MM.1S (cell line): ENCODE results near the gene CPNE7.

ENCODE experiments used
- DNase-seq: peaks from one replicate; pipeline ENCODE4 v3.0.0-alpha.2; 2015
- H2AFZ ChIP-seq: fragments of 300-600 bp; sonication (generic); 2 replicates; pipeline ENCODE4 v1.6.0; 2016; ENCODE audit warnings: antibody characterized with exemption, low read length
- H3F3A ChIP-seq: fragments of 300-600 bp; sonication (generic); 2 replicates; pipeline ENCODE4 v1.6.1; 2016; ENCODE audit warnings: mild to moderate bottlenecking, antibody characterized with exemption, low read length, moderate library complexity, mixed read lengths; ENCODE audit not compliant: insufficient read depth
- H3K27ac ChIP-seq: fragments of 300-600 bp; sonication (generic); 2 replicates; pipeline ENCODE4 v1.5.1; 2016; ENCODE audit warnings: mild to moderate bottlenecking, low read length
- H3K27me3 ChIP-seq: fragments of 300-600 bp; sonication (generic); replicated peaks from 2 replicates; pipeline ENCODE4 v1.6.0; 2016; ENCODE audit warnings: low read length; ENCODE audit not compliant: insufficient read depth
- H3K36me3 ChIP-seq: fragments of 300-600 bp; sonication (generic); replicated peaks from 2 replicates; pipeline ENCODE4 v1.6.1; 2016; ENCODE audit warnings: mild to moderate bottlenecking, low read length, mixed read lengths; ENCODE audit not compliant: insufficient read depth
- H3K4me1 ChIP-seq: fragments of 300-600 bp; sonication (generic); 2 replicates; pipeline ENCODE4 v1.6.1; 2016; ENCODE audit warnings: low read length, mixed read lengths
- H3K4me2 ChIP-seq: fragments of 300-600 bp; sonication (generic); 2 replicates; pipeline ENCODE4 v1.6.0; 2016; ENCODE audit warnings: low read depth, low read length
- H3K4me3 ChIP-seq: fragments of 300-600 bp; sonication (generic); 2 replicates; pipeline ENCODE4 v1.5.1; 2016; ENCODE audit warnings: low read length, mixed read lengths
- H3K79me2 ChIP-seq: fragments of 300-600 bp; sonication (generic); 2 replicates; pipeline ENCODE4 v1.6.1; 2016; ENCODE audit warnings: mixed run types, low read length, mixed read lengths
- H3K9ac ChIP-seq: fragments of 300-600 bp; sonication (generic); 2 replicates; pipeline ENCODE4 v1.6.1; 2016; ENCODE audit warnings: low read length, mixed read lengths
- H3K9me2 ChIP-seq: fragments of 300-600 bp; sonication (generic); replicated peaks from 2 replicates; pipeline ENCODE4 v1.6.1; 2016; ENCODE audit warnings: mild to moderate bottlenecking, low read length, mixed read lengths; ENCODE audit not compliant: insufficient read depth
- H3K9me3 ChIP-seq: fragments of 300-600 bp; sonication (generic); replicated peaks from 2 replicates; pipeline ENCODE4 v1.6.1; 2016; ENCODE audit warnings: mild to moderate bottlenecking, low read length, mixed read lengths; ENCODE audit not compliant: insufficient read depth
- H4K20me1 ChIP-seq: fragments of 300-600 bp; sonication (generic); 2 replicates; pipeline ENCODE4 v1.6.1; 2016; ENCODE audit warnings: mild to moderate bottlenecking, low read length, moderate library complexity, mixed read lengths; ENCODE audit not compliant: insufficient read depth
- EZH2 ChIP-seq: fragments of 300-600 bp; sonication (generic); optimal IDR thresholded peaks from 2 replicates; pipeline ENCODE3; 2017; ENCODE audit warnings: low read depth, mild to moderate bottlenecking, antibody characterized with exemption, low read length, mixed read lengths
- EZH2phosphoT487 ChIP-seq: fragments of 300-600 bp; sonication (generic); IDR thresholded peaks from 2 replicates; pipeline ENCODE4 v1.6.1; 2018; ENCODE audit warnings: antibody characterized with exemption, low read length
- TF ChIP-seq, protein P1 (sequence below): fragments of 300-600 bp; sonication (generic); IDR thresholded peaks from 2 replicates; pipeline ENCODE4 v1.5.1; 2016; ENCODE audit warnings: antibody characterized with exemption, low read length, mixed read lengths

The CPNE7 gene

DNA sequence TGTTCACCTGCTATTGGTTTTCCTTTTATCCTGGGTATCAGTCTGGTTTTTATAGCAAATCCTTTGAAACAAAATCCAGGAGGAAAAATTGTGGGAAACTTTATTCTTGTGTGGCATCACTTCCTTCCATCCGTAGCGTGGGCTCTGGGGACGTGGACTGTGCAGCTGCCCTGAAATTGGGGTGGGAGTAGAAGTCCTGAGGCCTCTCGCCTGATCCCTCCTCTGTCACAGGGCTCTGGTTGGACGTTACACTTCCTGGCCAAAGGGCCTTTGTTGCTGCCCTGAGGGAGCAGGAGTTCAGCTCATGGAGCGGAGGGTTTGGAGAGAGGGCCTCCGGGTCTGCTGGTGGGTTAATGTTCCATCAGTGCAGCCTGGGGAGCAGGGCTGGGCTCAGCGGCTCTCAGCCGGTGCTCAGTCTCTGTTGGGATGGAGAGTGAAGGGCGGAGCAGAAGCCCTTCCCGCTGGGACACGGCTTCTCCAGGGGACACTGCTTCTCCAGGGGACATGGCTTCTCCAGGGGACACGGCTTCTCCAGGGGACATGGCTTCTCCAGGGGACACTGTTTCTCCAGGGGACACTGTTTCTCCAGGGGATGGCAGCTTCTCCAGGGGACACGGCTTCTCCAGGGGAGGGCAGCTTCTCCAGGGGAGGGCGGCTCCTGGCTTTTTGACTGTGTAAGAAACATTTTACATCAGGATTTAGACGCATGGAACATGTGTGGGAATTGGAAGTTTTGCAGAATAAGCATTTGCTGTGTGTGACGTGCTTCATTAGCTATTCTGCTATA is 30.3 kb upstream of the CPNE7 start:
- H3K79me2 ChIP-seq = no peaks in the 10 kb centered on the region
- H3K9me3 ChIP-seq = no peaks in the 10 kb centered on the region
- no peaks in the 10 kb centered on the region for H3K4me1 ChIP-seq
- no peaks in the 10 kb centered on the region for H3K27me3 ChIP-seq
- no peak overlapping the region for H2AFZ ChIP-seq
- no peak overlapping the region for H3K27ac ChIP-seq
- H3F3A ChIP-seq = no peaks in the 10 kb centered on the region
- no peak overlapping the region for H3K9ac ChIP-seq
- DNase-seq = no peak
- no peak overlapping the region for H3K4me3 ChIP-seq
- no peak overlapping the region for H3K4me2 ChIP-seq
- no peak for TF ChIP-seq EZH2
- TF ChIP-seq, protein P1, sequence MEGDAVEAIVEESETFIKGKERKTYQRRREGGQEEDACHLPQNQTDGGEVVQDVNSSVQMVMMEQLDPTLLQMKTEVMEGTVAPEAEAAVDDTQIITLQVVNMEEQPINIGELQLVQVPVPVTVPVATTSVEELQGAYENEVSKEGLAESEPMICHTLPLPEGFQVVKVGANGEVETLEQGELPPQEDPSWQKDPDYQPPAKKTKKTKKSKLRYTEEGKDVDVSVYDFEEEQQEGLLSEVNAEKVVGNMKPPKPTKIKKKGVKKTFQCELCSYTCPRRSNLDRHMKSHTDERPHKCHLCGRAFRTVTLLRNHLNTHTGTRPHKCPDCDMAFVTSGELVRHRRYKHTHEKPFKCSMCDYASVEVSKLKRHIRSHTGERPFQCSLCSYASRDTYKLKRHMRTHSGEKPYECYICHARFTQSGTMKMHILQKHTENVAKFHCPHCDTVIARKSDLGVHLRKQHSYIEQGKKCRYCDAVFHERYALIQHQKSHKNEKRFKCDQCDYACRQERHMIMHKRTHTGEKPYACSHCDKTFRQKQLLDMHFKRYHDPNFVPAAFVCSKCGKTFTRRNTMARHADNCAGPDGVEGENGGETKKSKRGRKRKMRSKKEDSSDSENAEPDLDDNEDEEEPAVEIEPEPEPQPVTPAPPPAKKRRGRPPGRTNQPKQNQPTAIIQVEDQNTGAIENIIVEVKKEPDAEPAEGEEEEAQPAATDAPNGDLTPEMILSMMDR = no peak
- TF ChIP-seq EZH2phosphoT487 = no peak
- no peaks in the 10 kb centered on the region for H3K9me2 ChIP-seq
- no peaks in the 10 kb centered on the region for H3K36me3 ChIP-seq
- H4K20me1 ChIP-seq = no peaks in the 10 kb centered on the region

DNA sequence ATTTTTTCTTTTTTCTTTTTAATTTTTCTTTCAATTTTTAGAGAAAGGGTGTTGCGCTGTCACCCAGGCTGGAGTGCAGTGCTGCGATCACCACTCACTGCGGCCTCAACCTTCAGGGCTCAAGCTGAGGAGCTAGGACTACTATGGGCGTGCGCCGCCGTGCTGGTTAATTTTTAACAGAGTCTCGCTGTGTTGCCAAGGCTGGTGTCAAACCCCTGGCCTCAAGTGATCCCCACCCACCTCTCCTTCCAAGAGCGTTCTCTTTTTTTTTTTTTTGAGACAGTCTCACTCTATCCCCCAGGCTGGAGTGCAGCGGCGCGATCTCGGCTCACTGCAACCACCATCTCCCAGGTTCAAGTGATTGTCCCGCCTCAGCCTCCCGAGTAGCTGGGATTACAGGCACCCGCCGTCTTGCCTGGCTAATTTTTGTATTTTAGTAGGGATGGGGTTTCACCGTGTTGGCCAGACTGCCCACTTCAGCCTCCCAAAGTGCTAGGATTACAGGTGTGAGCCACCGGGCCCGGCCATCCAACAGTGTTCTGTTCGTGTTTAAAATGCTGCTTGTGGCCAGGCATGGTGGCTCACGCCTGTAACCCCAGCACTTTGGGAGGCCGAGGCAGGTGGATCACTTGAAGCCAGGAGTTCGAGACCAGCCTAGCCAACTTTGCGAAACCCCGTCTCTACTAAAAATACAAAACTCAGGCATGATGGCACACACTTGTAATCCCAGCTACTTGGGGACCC is 29.6 kb upstream of the CPNE7 start:
- Histone ChIP-seq H3K4me2 (no peak overlapping the region), H3K27ac (no peak overlapping the region), H3K9me3 (no peaks in the 10 kb centered on the region), H3K4me1 (no peaks in the 10 kb centered on the region), H3F3A (no peaks in the 10 kb centered on the region), H2AFZ (no peak overlapping the region), H3K27me3 (no peaks in the 10 kb centered on the region), H3K4me3 (no peak overlapping the region), H3K79me2 (no peaks in the 10 kb centered on the region), H3K9me2 (no peaks in the 10 kb centered on the region), H3K9ac (no peak overlapping the region), H4K20me1 (no peaks in the 10 kb centered on the region), H3K36me3 (no peaks in the 10 kb centered on the region)
- no peak for DNase-seq
- TF ChIP-seq EZH2phosphoT487 = no peak
- TF ChIP-seq, protein P1 = no peak
- TF ChIP-seq EZH2 = no peak

DNA sequence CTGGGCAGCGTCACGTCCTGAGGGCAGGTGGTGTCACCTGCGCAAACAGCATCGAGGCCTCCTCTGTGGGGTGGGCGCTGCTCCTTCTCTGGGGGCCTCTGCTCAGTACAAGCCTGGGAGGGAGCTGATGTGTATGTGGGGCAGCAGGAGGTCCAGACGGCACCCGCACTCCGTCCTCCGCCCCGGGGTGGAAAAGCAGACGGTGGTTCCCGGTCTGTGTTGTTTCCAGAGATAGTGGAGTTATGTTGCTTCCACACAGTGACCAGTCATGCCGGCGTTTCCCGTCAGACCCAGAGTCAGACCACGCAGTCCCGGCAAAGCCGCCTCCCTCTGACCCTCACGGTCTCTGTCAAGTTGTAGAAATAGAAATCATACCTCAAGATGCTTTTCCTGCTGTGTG is 28.8 kb upstream of the CPNE7 start:
- Histone ChIP-seq H3K36me3 (no peaks in the 10 kb centered on the region), H2AFZ (no peak overlapping the region), H3K27me3 (no peaks in the 10 kb centered on the region), H4K20me1 (no peaks in the 10 kb centered on the region), H3K9me2 (no peaks in the 10 kb centered on the region), H3K79me2 (no peaks in the 10 kb centered on the region), H3K4me1 (no peaks in the 10 kb centered on the region), H3K27ac (no peak overlapping the region), H3K9ac (no peak overlapping the region), H3K4me3 (no peak overlapping the region), H3K4me2 (no peak overlapping the region), H3F3A (no peaks in the 10 kb centered on the region), H3K9me3 (no peaks in the 10 kb centered on the region)
- TF ChIP-seq EZH2phosphoT487 (no peak), EZH2 (no peak)
- TF ChIP-seq, protein P1 = no peak
- DNase-seq = no peak
